NAMALWA (cell line): ENCODE measurements around the gene TEK.

Source experiments
- DNase-seq: peaks from one replicate; pipeline ENCODE4 v3.0.0-alpha.2; 2015; ENCODE audit warnings: low spot score

The TEK gene

DNA sequence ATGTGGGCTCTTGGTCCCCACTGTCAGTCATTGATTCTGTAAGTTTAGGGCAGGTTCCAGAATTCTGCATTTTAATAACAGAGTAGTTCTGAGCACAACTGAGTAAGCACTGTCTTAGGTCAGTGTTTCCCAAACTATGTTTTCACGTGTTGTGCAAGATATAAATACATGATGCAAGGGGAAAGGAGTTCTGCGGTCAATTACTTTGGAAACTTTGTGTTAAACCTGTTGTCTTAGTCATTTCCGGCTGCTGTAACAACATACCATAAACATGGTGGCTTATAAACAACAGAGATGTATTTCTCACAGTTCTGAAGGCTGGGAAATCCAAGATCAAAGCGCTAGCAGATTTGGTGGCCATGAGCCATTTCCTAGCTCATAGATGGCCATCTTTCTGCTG is 118.2 kb downstream of the TEK start:
- no peak for DNase-seq

DNA sequence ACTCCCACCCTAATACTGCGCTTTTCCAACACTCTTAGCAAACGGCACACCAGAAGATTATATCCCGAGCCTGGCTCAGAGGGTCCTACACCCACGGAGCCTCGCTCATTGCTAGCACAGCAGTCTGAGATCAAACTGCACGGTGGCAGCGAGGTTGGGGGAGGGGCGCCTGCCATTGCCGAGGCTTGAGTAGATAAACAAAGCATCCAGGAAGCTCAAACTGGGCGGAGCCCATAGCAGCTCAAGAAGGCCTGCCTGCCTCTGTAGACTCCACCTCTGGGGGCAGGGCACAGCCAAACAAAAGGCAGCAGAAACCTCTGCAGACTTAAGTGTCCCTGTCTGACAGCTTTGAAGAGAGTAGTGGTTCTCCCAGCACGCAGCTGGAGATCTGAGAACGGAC is 130.6 kb downstream of the TEK start:
- peak; percentile 55 for DNase-seq

DNA sequence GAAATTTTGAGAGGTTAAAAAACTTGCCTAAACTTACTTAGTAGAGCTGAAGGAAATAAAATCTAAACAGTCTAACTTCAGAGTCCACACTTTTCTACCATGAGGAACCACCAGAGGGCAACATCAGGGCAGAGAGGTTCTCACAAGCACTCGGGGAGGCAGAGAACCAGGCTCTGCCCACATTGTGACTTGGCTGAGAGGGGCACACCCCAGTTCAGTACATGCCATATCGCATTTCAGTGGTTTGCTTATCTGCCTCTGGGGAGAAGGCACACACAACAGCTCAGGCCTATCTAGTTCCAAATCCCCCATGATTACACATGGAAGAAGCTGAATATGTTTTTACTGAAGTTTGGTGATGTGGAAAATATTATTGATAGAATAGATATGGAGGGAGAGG is 138.7 kb downstream of the TEK start:
- DNase-seq: peak; percentile 65

DNA sequence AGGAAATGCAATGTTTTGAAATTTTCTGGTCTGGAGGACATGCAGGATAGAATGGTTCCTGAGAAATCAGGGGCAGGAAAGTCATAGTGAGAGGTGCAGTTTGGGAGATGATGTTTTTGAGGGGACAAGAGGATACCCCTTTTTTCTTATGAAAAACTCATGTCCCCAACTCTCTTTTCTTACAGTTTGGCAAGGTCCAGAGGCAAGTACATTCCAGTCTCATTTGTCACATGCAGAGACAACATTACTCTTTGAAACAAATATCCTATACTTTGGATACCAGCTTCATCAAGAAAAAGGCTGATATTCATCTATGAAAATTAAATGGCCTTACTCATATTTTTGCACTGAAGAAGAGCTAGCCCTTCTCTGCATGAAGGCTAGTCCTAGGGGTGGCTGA is 139.7 kb downstream of the TEK start:
- no peak for DNase-seq

DNA sequence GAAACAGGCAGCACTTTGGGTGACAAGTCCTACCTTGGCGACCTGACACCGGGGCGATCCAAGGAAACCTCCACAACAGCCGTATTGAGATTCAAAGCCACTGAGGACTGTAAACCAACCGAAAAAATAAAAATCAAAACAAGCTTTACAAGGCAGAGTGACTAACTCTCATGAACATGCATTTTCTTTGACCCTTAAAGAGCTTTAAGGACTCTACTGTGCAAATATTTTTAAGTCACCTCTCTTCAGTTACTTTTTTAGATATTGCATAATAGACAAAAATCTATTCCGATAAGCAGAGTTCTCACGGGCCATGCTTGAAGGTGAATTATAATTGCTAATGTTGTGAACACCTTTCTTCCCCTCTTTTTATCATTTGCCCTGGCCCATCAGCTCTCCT is 149.6 kb downstream of the TEK start:
- DNase-seq: no peak

DNA sequence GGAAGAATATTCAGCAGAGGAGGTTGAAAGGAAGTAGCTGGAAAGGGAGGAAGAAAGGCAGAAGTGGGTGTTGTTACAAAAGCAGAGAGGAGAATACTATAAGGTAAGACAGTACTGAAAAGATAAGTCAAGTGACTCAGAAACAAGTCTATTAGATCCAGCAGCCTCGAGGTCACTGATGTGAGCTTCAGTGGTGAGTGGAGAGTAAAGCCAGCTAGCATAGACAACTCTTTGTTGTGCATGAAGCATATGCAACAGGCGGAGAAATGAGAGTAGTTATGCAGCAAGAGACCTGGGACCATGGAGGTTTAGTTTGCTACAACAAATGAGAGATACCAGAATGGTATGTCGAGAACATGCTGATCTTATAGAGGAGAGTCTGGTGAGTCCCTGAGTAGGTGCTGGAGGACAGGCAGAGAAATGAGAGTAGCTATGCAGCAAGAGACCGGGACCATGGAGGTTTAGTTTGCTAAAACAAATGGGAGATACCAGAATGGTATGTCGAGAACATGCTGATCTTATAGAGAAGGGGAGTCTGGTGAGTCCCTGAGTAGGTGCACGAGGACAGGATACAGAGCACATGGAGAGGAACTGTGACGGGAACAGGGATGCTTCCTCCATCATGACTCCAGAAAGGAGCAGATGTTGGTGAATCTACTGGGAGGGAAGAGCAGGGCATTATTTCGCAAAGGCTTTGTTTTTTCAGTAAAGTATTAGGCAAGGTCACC is 151.9 kb downstream of the TEK start:
- DNase-seq: no peak

DNA sequence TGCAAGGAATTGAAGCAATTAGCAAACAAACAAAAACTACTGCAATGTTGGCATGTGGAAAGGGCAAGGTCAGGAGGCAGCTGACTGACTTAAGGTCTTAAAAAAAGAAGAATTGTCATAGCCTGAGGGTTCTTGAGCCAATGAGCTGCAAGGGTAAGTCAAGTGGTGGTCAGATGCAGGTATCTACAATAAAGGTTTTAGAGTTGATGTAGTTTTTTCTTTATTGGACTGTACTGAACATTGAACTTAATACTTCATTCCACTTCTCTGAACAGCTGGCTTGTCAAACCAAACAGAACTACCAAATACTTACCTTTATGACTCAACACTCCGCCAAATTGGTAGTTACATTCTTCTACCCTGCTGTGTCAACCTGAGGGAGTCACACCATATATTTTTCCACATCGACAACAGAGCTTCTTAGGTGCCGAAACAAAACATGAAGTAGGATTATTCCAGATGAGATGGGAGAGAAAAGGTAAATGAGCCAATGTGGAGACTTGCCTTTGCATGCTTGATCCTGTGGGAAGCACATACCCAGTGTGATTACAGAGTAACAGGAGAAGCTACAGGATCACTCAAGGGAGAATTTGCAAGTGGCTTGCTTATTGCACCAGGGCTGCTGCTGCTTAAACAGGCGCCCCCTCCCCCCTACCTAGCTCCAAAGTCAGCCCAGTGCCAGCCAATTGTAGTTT is 152.6 kb downstream of the TEK start:
- DNase-seq: no peak

DNA sequence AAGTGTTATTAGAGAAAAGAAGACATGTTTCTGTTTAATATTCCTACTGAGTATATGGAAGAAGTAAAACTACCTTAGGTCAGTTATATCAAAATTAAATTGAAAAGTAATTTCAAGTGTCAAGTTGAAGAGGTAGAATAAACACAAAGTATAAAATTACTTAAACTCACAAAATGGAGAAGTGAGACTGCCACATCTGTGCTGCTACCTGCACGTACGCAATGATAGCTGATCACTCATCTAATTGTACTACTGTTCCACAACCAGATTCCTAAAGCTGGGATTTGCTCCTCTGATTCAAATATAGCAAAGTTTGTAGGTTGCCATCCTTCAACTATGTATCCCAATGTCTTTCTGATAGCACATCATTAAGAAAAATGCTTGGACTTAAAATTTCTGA is 163.1 kb downstream of the TEK start:
- no peak for DNase-seq

DNA sequence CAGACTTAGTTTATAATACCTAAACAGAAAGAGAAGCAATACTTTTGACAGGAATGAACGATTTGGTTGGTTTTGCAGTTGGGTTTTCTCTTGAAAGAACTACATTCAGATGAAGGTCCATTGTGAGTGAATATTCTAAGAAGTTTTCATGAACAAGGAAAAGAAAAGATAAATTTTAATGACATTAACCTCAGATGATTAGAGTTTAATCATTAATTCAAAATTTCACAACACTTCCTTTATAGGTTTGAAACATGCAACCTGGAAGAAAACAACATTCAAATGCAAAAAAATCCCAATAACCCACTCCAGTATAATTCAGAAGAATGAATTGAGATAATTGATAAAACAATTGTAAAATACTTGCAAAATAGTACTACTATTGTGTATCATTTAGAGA is 164.2 kb downstream of the TEK start:
- no peak for DNase-seq

DNA sequence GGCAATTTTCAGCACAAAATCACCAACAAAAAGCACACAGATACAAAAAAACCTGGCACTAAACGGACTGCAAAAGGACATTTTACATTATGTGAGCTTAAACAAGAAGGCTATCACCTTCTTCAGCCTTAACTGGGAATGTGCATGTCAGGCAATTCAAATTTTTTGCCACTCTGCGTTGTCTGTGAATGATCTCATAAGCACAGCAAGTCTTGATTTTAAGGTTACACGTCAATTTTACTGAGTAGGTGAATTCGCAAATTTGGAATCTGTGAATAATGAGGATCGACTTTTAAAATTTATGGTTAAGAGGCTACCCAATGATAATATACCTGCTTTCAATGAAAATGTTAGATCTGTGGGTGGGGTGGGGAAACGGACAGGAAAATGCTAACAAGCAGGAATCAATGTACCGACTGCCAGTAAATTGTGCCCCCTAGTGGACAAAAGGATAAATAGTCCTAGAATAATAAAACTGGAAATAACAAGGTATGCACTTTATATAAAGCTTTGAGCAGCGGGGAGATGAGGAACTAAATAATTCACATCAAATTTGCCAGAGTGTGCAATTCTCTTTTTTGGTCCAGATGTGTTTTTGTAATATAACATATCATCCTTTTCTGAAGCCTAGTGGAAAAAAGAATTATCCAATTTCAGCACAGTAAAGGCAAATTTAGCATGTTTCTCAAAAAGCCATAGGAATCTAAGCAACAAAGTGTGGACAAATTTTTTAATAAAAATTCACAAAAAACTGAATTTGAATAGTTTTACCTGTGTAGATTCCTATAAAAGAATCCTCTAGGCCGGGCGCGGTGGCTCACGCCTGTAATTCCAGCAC is 167.4 kb downstream of the TEK start:
- DNase-seq: peak; percentile 74

DNA sequence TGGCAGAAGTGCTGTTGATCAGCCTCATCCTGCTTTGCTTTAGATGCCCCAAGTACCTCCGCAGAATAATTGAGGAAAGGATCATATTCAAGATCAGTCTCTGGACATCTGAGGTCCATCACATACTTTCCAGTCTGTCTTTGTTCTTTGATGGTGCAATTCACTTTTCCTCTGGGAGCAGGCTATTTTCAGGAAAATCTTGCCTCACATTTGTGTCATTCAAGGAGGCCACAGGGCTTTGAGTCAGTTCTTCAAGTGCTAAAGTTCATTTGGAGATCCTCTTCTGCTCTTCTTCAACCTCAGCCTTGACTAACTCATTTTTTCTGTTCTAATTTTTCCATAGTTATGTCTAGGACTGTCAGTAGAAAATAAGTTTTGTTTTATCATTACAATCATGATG is 169.3 kb downstream of the TEK start:
- DNase-seq: no peak

DNA sequence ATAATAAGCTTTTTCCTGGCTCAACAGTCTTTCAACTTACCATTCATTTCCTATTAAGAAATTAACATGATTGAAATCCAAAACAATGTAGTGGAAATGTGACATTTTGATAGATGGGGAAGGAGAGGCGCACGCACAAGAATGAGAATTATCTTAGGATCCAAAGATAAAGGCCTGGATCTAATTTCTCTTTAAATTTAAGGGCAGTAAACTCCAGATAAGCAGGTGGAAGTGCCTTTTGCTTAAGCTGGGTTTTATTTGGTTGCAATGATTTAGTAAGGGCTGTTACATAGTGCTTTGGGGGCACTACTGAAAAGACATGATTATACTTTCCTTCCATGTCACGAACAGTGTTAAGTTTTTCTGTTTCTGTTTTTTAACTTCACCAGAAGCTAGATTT is 170.6 kb downstream of the TEK start:
- no peak for DNase-seq
